SH-SY5Y (cell line): ENCODE results near the gene SLC22A12.

Experiments
- GATA2 ChIP-seq: IDR thresholded peaks from 2 replicates; pipeline ENCODE4 v1.6.1; 2011; ENCODE audit warnings: mild to moderate bottlenecking, low read depth, low read length
- GATA3 ChIP-seq: IDR thresholded peaks from 2 replicates; pipeline ENCODE4 v1.6.1; 2011; ENCODE audit warnings: low read depth, mild to moderate bottlenecking, low read length, moderate library complexity

DNA sequence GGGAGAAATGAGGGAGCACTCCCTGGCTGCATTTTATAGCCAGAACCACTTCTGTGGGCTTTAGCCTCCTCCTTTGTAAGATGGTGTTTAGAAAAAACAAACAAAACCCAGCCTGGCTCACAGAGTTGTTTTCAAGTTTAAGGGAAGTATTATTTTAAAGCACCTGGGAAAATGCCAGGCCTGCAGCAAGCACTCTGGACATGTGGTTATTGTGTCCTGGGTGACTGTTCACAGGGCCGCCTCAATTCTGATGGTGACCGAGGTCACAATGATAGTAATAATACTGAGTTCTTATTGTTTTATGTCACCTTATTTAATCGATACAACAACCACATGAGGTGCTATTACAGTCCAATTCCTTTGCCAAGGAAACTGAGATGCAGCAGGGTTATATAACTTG lies 20.7 kb upstream of the SLC22A12 start:
- TF ChIP-seq GATA2 (no peak), GATA3 (no peak)
